HT-29 (cell line): ENCODE results near the gene EWSR1. TPM values are rescaled to one million over a fixed set of nuclear protein-coding genes. Genes with fewer than 3 reads are reported as not detected.

ENCODE experiments used
- DNase-seq: peaks from one replicate; pipeline ENCODE4 v3.0.0-alpha.2; 2015; ENCODE audit warnings: low spot score
- total RNA-seq: library from RNA; depleted of rRNA; stranded (reverse); fragments of >200 nt; shearing (Covaris generic); gene quantifications from 2 replicates; pipeline ENCODE4 v1.2.3, GENCODE V29; 2014

The EWSR1 gene
- total RNA-seq, 1 experiment from 2014 or later: 372 TPM

DNA sequence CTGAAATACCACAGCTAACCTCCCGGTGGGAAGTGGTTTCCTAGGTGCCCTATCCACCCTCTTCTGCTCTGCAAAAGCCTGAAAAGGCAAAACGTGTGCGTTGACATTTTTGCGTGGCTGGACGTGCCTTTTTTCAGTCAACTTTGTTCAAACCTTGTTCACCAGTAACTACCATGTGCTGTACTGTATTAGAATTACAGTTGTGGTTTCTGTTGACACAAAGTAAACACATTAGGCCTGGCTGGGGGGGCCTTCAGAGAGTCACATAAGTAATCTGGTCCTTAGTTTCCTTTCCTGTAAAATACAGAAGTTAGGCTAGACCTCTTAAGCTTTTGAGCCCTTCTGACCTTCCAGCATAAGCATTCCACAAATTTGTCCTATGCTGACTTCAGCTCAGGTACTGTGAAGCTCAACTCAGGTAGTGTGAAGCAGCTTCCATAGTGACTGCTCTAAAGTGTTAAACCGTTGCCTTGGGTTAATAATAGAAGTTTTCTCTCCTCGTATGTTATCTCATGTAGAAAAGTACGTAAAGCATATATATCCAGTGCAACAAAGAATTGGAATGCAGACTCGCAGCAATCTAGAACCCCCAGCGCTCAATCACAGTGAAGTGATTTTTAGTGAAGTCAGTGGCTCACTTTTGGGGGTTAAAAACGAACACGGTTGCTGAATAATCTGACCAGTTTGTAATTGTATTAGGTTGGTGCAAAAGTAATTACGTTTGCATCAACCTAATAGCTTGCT lies 1.8 kb downstream of the EWSR1 start:
- no peak for DNase-seq

DNA sequence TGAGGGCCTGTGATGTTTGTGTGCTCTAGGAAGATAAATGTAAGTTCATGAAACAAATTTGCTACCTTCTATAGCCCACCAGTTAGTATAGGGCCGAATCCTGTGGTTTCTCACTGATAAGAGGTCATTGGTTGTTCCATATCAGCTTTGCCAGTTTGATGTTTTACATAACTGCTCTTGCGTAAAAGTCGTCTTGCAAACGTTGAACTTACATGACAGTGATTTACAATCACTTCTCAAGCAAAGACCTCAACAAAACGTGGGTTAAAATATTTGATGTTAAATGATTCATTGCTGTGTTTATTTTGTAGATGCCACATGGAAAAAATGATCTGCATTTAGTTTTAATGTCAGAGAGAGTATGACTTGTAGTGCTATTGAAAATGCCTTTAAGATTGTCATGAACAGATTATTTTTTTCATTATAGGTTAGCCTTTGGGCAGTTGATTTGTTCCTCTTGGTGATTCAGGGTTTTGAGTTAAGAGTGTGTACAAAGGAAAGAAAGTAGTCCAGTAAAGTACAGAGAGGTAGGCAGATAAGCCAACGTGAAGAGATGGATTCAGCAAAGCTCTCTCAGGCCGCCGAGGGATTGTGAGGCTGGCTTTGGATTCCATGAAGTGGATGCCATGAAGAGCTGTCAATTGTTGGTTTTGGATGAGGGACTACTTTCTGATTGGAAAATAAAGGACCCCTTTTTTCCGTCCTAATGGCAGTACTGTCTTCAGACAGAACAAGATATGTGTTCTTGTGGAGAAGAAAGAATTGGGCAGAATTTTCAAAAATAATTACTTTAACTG lies 2.6 kb downstream of the EWSR1 start:
- DNase-seq: peak; percentile 28

DNA sequence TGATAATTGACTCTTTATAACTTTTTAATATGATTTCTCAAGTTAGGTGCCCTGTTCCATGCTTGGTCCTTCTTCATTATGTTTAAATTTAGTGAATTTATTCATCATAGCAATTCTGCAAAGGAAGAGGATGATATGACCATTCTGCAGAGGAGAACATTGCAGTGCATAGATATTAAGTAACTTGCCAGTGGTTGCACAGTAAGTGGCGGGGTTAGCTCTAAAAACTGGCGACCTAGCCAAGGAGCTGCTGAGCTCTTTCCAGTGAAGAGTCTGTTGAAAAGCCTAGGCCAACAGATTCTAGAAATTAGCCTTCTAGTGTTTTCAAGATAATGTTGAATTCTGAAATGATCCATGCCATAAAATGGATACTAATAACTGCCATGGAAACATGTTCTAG lies 4.6 kb downstream of the EWSR1 start:
- DNase-seq: no peak

DNA sequence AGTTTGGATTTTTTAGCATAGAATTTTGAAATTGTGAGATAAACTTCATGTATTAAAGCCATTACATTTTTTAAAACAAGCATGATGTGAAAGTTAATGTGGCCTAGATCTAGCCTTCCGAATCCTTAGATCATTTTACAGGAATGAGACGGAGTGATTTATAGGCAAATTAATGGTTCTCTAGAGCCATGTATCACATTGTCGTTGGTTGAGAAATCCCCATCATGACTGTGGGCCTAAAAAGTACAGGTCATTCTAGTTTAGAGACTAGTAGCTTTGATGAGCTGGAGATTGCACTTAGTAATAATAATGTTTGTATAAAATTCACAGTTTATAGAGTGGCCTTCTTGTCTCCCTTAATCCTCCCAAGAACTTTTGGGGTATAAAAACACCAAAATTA lies 7.1 kb downstream of the EWSR1 start:
- no peak for DNase-seq

DNA sequence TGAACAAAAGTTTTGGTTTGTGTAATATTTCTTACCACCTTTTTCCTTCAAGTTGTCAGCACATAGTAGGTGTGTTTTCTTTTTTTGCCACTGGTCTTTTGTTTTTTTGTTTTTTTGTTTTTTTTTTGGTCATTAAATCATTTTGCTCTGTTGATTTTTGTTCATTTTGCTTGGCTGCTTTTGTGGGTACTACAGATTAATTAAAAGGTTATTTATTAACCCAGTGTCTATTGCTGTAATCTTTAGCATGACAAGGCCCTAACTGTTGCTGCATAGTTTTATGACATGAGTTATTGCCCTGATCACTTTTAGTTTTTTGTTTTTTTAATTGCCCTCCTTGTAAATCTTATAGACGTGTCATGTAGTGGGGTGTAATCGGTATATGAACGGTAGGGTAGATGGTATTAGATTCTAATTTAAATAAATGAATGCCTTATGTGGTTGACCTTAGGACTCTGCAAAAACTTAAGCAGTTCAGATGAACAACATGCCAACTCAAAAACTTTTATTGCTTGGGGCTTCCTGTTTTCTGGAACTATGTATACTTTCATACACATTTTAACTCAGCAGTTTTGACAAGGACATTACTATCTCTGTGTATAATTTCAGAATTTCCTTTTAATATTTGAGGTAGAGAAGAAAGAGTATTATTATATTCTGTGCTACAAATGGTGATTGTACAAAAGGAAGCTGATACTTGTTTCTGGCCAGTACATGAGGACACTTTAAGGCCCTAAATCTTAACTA lies 7.9 kb downstream of the EWSR1 start:
- DNase-seq: peak; percentile 35

DNA sequence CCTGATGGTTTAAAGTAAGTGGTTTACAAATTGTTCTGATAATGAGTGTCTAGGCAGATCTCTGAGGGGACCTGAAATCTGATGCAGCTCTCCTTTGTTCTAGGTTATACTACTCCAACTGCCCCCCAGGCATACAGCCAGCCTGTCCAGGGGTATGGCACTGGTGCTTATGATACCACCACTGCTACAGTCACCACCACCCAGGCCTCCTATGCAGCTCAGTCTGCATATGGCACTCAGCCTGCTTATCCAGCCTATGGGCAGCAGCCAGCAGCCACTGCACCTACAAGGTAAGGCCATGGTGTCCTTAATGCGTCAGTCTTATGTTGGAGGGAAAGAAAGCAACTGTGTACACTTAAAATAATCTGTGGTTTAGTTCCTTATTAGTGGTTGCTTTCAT lies 9.9 kb downstream of the EWSR1 start:
- no peak for DNase-seq

DNA sequence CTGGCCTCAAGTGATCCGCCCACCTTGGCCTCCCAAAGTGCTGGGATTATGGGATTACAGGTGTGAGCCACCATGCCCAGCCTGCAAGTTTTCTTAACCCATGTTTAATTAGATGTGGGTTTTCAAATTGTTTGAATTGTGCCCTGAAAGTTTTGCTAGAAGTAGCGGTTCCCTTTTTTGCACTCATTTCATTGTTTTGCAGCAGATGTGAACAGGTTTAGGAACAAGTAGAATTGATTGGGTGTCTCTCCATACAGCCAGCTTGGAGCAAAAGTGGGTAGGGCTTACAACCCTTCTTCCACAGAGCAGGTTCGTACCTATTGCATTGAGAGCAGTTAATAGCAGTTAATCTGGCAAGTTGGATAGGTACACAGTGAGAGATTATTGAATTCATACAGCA lies 16.1 kb downstream of the EWSR1 start:
- no peak for DNase-seq

DNA sequence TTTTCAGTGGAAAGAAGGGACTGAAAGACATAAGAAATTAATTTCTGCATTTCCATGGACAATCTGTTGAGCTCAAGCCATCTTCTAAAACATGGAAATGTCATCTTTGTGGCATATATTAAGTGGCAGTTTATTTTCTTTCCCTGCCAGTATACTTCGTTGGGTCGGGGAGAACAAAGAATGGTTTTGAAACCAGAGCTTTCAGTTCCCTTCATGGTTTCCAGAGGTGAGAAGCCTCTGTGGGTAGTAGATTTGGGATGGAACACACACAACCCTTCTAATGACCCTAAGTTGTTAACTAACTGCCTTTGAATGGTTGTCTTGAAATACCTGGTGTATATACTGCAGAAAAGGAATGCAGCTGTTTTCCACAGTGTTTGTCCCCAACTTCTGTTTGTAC lies 20.8 kb downstream of the EWSR1 start:
- DNase-seq: no peak

DNA sequence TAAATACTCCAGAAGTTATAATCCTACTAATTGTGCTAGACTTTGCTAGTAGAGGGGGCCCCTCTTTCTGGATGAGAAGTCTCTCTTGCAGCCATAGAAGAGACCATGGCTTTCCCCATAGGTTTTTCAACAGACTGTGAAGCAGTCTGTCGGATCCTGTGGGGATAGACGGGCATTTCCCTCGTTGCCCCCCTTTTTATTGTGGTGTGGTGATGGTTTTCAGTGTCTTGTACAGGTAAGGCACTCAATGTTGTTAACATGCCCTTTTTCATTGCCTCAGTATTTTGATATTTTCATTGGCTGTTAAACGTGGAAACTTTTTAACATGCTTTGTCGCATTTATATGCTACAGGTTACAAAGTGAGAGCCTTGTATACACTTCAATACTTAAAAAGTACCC lies 22.0 kb downstream of the EWSR1 start:
- DNase-seq: no peak

DNA sequence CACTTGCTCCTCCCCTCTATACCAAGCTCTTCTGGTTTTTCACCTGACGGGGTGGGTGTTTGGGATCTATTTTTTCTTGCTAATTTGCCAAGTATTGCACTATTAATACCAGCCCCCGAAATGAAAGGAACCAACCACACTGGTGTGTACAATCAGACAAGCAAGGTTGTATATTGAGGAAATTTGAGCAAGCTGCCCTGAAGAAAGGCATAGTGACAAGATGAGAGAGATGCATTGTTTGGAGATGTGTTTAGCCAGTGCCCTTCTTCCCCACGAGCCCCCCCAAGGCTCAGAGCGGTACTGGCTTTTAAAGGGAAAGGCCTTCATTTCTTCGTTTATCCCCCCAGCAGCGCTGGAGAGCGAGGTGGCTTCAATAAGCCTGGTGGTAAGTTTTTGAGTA lies 23.1 kb downstream of the EWSR1 start:
- no peak for DNase-seq

DNA sequence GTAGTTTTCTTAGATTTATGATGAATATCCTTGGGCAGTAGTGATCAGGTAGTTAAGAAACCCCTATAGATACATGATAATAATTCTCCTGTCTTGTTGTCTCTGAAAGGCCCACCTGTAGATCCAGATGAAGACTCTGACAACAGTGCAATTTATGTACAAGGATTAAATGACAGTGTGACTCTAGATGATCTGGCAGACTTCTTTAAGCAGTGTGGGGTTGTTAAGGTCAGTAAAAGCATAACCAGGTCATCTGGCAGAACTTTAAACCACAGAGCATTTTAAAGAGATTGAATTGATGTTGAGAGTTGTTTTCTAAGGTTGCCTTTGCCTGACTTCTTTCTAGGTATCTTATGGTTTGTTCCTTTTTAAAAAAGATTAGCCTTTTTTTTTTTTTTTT lies 24.3 kb downstream of the EWSR1 start:
- no peak for DNase-seq

DNA sequence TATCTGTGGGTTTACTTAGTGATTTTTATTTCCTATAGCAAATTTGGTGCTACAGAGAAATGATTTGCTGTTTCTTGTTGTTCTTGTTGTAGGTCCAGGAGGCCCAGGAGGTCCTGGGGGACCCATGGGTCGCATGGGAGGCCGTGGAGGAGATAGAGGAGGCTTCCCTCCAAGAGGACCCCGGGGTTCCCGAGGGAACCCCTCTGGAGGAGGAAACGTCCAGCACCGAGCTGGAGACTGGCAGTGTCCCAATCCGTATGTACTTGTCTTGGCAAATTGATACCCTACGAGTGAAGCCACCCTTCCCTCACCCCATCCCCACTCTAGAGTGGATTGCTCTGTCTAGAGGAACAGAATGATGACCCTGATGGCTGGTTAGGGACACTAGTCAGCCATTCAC lies 30.6 kb downstream of the EWSR1 start:
- no peak for DNase-seq

DNA sequence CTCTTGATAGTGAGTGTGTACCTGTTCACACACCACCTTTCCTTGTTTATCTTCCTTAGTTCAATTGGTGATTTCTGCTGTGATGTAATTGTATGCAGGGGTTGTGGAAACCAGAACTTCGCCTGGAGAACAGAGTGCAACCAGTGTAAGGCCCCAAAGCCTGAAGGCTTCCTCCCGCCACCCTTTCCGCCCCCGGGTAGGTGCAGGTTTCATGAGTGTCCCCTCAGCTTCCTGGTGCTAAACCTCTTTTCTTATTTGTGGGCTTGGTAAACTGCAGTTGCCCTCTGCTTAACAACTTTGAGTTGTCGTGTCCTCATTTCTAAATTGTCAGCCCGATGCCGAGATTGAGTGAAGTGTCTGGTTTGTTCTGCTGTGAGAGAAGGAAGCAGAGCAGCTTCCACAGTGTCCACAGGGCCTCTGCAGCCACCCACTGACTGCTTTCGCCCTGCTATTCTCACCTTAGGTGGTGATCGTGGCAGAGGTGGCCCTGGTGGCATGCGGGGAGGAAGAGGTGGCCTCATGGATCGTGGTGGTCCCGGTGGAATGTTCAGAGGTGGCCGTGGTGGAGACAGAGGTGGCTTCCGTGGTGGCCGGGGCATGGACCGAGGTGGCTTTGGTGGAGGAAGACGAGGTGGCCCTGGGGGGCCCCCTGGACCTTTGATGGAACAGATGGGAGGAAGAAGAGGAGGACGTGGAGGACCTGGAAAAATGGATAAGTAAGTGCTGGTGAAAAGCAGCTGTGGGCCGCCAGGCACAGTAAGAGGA lies 31.2 kb downstream of the EWSR1 start:
- no peak for DNase-seq

DNA sequence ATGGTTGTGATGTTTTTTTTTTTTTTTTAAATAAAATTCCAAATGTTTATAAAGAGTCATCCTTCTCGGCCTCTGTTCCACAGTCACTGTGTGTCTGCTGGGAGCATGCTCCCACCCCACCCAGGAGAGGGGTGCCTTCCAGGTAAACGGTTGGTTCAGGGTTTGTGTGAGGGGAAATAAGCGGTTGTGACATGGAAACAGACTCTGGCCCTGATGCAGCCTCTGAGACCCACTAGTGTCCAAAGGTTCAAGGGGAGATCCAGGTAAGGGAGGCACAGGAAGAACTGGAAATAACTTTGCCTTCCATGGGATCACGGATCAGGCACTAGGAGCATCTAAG lies 32.4 kb downstream of the EWSR1 start:
- peak; percentile 23 for DNase-seq

DNA sequence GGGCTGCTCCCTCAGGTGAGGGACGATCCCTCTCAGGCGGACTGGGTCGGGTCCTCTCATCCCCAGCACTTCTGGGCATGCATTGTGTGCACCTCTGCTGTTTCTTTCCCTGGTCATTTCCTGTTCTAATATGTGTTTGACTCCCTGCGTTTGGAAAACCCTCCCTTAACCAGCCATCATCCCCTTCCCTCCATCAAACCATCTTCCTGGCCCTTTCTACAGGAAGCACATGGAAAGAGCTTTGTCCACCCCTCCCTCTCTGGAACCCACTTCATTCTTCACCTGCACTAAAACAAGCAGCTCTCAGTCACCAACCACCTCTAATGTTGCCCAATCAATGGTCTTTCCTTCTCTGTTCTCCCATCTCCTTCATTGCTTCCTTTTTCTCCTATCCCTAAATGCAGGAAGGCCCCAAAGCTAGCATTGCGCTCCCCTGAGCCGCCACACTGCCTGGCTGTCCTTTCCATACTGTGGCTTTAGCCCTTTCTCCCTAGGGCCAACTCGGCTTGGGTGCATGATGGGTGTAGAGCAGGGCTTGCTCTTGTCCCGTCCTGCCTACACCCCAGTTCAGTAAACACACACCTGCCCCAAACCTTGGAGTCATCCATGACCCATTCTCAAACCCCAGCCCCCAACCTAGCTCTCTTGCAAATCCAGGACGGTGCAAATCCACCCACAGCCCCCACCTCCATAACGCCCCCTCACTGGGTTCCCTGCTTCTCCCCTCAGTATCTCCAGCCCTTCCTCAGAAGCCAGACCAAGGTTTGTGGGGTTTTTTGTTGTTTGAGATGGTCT lies 32.9 kb downstream of the EWSR1 start:
- DNase-seq: peak; percentile 30

DNA sequence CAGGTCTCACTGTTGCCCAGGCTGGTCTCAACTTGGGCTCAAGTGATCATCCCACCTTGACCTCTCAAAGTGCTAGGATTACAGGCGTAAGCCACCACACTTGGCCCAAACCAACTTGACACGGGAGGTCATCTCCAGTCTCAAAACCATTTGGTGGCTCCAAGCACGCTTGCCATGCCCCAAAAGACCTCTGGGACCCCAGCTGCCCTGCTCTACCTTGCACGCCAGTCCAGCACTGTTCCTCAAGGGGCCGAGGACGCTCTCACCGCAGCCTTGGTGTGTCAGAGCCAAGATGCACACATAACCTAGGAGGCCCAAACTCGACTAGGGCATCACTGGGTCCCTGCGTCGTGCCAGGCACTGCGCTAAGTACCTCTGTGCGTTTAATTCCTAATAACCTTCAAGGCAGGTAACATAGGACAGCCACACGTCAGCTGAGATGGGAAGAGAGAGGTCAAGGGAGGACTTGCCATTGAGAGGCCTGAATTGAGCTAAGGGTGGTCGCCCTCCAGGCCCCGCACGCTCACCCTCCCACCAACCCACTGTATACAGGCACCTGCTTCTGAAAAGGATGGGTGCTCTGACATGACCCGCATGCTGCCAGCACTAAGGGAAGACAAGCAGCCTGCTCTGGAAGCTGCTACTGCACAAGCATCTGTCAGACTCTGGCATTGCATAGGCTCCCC lies 33.8 kb downstream of the EWSR1 start:
- peak; percentile 25 for DNase-seq

DNA sequence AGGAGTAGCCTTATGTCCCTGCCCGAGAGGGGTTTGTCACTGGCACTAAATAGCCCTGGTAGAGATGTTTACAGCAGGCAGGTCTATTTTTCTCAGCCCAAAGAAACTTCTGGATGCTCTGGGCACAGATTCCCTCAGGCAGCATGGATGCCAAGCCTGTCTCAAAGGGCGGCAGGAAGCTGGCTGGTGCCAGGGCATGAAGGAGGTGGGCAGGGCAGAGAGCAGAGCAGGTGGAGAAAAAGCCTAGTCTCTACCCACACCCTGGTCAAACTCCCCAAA lies 34.3 kb downstream of the EWSR1 start:
- DNase-seq: no peak

DNA sequence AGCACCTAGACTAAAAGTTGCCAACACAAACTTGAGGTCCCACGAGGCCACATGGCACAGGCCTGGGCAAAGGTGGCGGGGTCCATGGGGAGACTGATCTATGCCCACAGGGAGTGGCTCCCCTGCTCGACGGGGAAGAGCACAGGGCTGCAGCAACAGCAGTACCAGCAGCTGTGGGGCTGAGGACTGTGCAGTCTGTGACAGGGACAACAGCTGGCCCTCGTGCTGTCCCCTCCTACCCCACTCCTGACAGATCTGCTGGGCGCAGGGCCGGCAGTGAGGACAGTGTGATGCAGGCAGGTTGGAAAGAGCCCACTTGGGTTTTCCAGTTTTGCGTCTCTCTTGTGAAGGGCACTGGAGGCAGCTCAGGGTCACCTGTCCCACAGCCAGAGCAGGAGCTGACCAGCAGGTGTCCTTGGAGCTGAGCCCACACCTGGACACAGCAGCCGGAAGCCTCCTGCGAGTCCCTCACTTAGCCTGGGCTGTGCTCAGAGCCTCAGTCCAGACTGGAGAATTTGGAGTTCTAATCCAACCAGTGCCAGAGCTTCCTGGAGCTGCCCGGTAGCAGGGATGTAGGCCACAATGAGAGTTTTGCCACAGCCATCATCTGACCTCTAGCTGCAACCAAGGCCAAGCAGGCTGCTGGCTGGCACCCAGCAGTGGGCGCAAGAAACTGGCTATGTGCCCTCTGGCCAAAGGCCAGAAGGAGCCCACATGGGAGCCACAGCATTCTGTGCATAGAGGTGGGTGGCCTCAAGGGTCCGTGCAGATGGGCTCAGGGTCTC lies 34.8 kb downstream of the EWSR1 start:
- peak; percentile 52 for DNase-seq

DNA sequence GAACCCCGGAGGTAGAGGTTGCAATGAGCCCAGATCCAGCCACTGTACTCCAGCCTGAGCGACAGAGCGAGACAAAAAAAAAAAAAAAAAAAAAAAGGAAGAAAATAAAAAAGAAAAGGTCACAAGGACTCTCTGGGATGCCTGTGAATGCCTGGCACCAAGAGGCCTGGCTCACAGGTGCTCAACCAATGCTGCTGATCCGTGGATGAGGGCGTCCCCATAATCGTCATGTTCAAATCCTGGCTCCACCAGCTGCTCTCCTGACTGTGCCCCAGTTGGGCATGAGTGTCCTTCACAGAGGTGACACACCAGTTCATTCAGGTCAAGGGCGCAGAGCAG lies 37.7 kb downstream of the EWSR1 start:
- no peak for DNase-seq
